HG03064 (cell line): Measurements from ENCODE around the gene PLA2G6.

ENCODE experiments used
- ATAC-seq: cut with Tn5 transposase; IDR thresholded peaks from one replicate; pipeline ENCODE4 v1.9.1; 2021; ENCODE audit warnings: low read depth; ENCODE audit not compliant: unreplicated experiment

PLA2G6 gene

GRCh38 chr22:38074181-38075104 lies 107.2 kb downstream of the PLA2G6 start:
- ATAC-seq = no peak

- no peak for ATAC-seq
Measured at GRCh38 chr22:38073150-38074130, 108.2 kb downstream of the PLA2G6 start.

GRCh38 chr22:38072322-38073149 lies 109.1 kb downstream of the PLA2G6 start:
- ATAC-seq = no peak

GRCh38 chr22:38071421-38072321 lies 110.0 kb downstream of the PLA2G6 start:
- ATAC-seq = no peak

GRCh38 chr22:38070250-38070921 lies 111.2 kb downstream of the PLA2G6 start:
- ATAC-seq = no peak

GRCh38 chr22:38069372-38070249 lies 112.0 kb downstream of the PLA2G6 start:
- ATAC-seq = no peak

- ATAC-seq = no peak
Measured at GRCh38 chr22:38068641-38069371, 112.8 kb downstream of the PLA2G6 start.

GRCh38 chr22:38067761-38068360 lies 113.8 kb downstream of the PLA2G6 start:
- no peak for ATAC-seq

- no peak for ATAC-seq
Measured at GRCh38 chr22:38067028-38067415, 114.6 kb downstream of the PLA2G6 start.

- no peak for ATAC-seq
Measured at GRCh38 chr22:38066381-38067027, 115.1 kb downstream of the PLA2G6 start.

GRCh38 chr22:38065539-38065938 lies 116.1 kb downstream of the PLA2G6 start:
- no peak for ATAC-seq

- ATAC-seq = no peak
Measured at GRCh38 chr22:38062791-38063190, 118.8 kb downstream of the PLA2G6 start.
